ENCODE data around the gene EFTUD2.

Gene EFTUD2

GRCh38 chr17:44914698-44915271, 15.5 kb upstream of the EFTUD2 start:
- no peak for TF ChIP-seq REST (IDR thresholded peaks at IDR 0.05; ENCODE audit: low read depth)
- no peak for TF ChIP-seq USF1 (IDR thresholded peaks at IDR 0.05)
- TF ChIP-seq FOXM1 (IDR thresholded peaks at IDR 0.05; ENCODE audit: borderline replicate concordance, low read depth) = no peak
- no peak for TF ChIP-seq EP300 (IDR thresholded peaks at IDR 0.05; ENCODE audit: borderline replicate concordance)
- TF ChIP-seq, protein P1, sequence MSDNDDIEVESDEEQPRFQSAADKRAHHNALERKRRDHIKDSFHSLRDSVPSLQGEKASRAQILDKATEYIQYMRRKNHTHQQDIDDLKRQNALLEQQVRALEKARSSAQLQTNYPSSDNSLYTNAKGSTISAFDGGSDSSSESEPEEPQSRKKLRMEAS (IDR thresholded peaks at IDR 0.05) = no peak
- TF ChIP-seq ZBTB7A (IDR thresholded peaks at IDR 0.05; ENCODE audit: low read depth) = no peak
- no peak for TF ChIP-seq EGR1 (IDR thresholded peaks at IDR 0.05)
- no peak for TF ChIP-seq CREB1 (IDR thresholded peaks at IDR 0.05; ENCODE audit: low read depth)
- no peak for TF ChIP-seq TEAD4 (IDR thresholded peaks at IDR 0.05)
- no peak for TF ChIP-seq NFIC (IDR thresholded peaks at IDR 0.05)

DNA sequence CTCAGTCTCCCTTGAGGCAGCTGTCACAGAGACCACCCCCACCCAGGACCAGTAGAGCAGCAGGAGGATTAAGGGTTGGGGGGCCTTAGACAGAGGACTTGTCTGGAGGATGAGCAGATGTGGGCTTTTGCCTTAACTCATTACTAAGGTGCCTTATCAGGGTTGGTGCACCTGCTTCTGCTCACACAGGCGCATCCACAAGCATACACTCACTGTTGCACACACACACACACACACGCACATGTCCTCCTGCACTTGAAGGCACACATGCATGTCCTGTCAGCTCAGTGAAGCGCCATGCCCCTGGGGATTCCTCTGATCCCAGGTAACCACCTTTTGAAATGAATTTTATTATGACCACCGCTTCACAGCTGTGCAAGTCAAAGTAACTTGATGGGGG, 14.9 kb upstream of the EFTUD2 start:
- TF ChIP-seq FOXM1 (IDR thresholded peaks at IDR 0.05; ENCODE audit: borderline replicate concordance, low read depth) (no peak), ZBTB7A (IDR thresholded peaks at IDR 0.05; ENCODE audit: low read depth) (no peak), CREB1 (IDR thresholded peaks at IDR 0.05; ENCODE audit: low read depth) (no peak), YY1 (IDR thresholded peaks at IDR 0.05; ENCODE audit: low read depth) (no peak), NFIC (IDR thresholded peaks at IDR 0.05) (no peak), CEBPB (IDR thresholded peaks at IDR 0.05) (no peak), EP300 (IDR thresholded peaks at IDR 0.05; ENCODE audit: borderline replicate concordance) (no peak), RAD21 (IDR thresholded peaks at IDR 0.05; ENCODE audit: low read depth) (no peak), TEAD4 (IDR thresholded peaks at IDR 0.05) (no peak), TAF1 (IDR thresholded peaks at IDR 0.05; ENCODE audit: low read depth) (no peak), USF1 (IDR thresholded peaks at IDR 0.05) (no peak), EGR1 (IDR thresholded peaks at IDR 0.05) (no peak), REST (IDR thresholded peaks at IDR 0.05; ENCODE audit: low read depth) (no peak)
- TF ChIP-seq, protein P1 (IDR thresholded peaks at IDR 0.05) = no peak

- TF ChIP-seq TCF12 (IDR thresholded peaks at IDR 0.05; ENCODE audit: low read depth) (no peak), REST (IDR thresholded peaks at IDR 0.05; ENCODE audit: low read depth) (no peak), TAF1 (IDR thresholded peaks at IDR 0.05; ENCODE audit: low read depth) (no peak), NFIC (IDR thresholded peaks at IDR 0.05) (no peak), YY1 (IDR thresholded peaks at IDR 0.05; ENCODE audit: low read depth) (no peak), RAD21 (IDR thresholded peaks at IDR 0.05; ENCODE audit: low read depth) (no peak)
- TF ChIP-seq, protein P1 (IDR thresholded peaks at IDR 0.05) = no peak
These were observed 14.4 kb upstream of the EFTUD2 start for GRCh38 chr17:44913676-44914075.

- no peak for TF ChIP-seq RAD21 (IDR thresholded peaks at IDR 0.05; ENCODE audit: low read depth)
- TF ChIP-seq EP300 (IDR thresholded peaks at IDR 0.05; ENCODE audit: borderline replicate concordance) = no peak
- no peak for TF ChIP-seq NFIC (IDR thresholded peaks at IDR 0.05)
- no peak for TF ChIP-seq YY1 (IDR thresholded peaks at IDR 0.05; ENCODE audit: low read depth)
- no peak for TF ChIP-seq EGR1 (IDR thresholded peaks at IDR 0.05)
- TF ChIP-seq CREB1 (IDR thresholded peaks at IDR 0.05; ENCODE audit: low read depth) = no peak
- TF ChIP-seq TEAD4 (IDR thresholded peaks at IDR 0.05) = no peak
- no peak for TF ChIP-seq TCF12 (IDR thresholded peaks at IDR 0.05; ENCODE audit: low read depth)
- TF ChIP-seq, protein P1 (IDR thresholded peaks at IDR 0.05) = no peak
- TF ChIP-seq USF1 (IDR thresholded peaks at IDR 0.05) = no peak
- TF ChIP-seq TAF1 (IDR thresholded peaks at IDR 0.05; ENCODE audit: low read depth) = no peak
- no peak for TF ChIP-seq REST (IDR thresholded peaks at IDR 0.05; ENCODE audit: low read depth)
- no peak for TF ChIP-seq FOXM1 (IDR thresholded peaks at IDR 0.05; ENCODE audit: borderline replicate concordance, low read depth)
- TF ChIP-seq ZBTB7A (IDR thresholded peaks at IDR 0.05; ENCODE audit: low read depth) = no peak
- TF ChIP-seq CEBPB (IDR thresholded peaks at IDR 0.05) = no peak
These were observed 13.7 kb upstream of the EFTUD2 start for GRCh38 chr17:44912763-44913544.

Measured in Ishikawa (cell line).